Measurements from ENCODE around the gene TRAPPC6A.

DNA sequence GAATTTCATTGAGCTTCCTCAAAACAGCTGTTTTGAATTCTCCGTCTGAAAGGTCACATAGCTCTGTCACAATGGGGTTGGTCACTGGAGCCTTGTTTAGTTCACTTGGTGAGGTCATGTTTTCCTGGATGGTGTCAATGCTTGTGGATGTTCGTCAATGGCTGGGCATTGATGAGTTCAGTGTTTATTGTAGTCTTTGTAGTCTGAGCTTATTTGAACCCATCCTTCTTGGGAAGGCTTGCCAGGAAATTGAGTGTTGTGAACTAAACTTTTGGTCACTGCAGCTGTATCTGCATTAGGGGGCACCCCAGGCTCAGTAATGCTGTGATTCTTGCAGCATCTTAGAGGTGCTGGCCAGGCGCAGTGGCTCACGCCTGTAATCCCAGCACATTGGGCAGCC, 22.5 kb upstream of the TRAPPC6A start:
- TF ChIP-seq NFIC (IDR thresholded peaks at IDR 0.05) = no peak
- TF ChIP-seq TEAD4 (IDR thresholded peaks at IDR 0.05) = no peak
- no peak for TF ChIP-seq EP300 (IDR thresholded peaks at IDR 0.05; ENCODE audit: borderline replicate concordance)
- TF ChIP-seq, protein P1, sequence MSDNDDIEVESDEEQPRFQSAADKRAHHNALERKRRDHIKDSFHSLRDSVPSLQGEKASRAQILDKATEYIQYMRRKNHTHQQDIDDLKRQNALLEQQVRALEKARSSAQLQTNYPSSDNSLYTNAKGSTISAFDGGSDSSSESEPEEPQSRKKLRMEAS (IDR thresholded peaks at IDR 0.05) = no peak
- no peak for TF ChIP-seq EGR1 (IDR thresholded peaks at IDR 0.05)
